Psoas muscle (tissue), 8 donors: ENCODE data around the gene PPP2R1B. TPM values are rescaled to one million over a fixed set of nuclear protein-coding genes. Genes with fewer than 3 reads are reported as not detected.

Experiments
- ATAC-seq, 4 donors: fragments of 200-7000 bp; cut with Tn5 transposase; one replicate each; pipeline ENCODE4 v1.9.1; 2020; ENCODE audit warnings: moderate library complexity in 3 of 4, mild to moderate bottlenecking in 2 of 4
- DNase-seq, 2 donors: peaks; one replicate each; pipeline ENCODE4 v3.0.0-alpha.2; 2020
- H3K27ac ChIP-seq: fragments of 200-600 bp; one replicate; pipeline ENCODE4 v1.8.0; 2022
- H3K27me3 ChIP-seq, 3 donors: fragments of 200-600 bp in 1 of 3; one replicate each; pipeline versions ENCODE4 v1.6.1 to v1.8.0; 2013 to 2022; ENCODE audit warnings: low read length in 2 of 3, mild to moderate bottlenecking in 2 of 3, moderate library complexity in 1 of 3; ENCODE audit not compliant: insufficient read depth in 3 of 3
- H3K36me3 ChIP-seq, 2 donors: fragments of 200-600 bp in 1 of 2; one replicate each; pipeline versions ENCODE4 v1.6.1 to v1.8.0; 2013 to 2022; ENCODE audit warnings: low read depth in 1 of 2, mild to moderate bottlenecking in 1 of 2, moderate library complexity in 1 of 2; ENCODE audit not compliant: insufficient read depth in 1 of 2
- H3K4me1 ChIP-seq: fragments of 200-600 bp; one replicate; pipeline ENCODE4 v1.8.0; 2022
- H3K4me3 ChIP-seq: fragments of 200-600 bp; one replicate; pipeline ENCODE4 v1.8.0; 2022; ENCODE audit warnings: mild to moderate bottlenecking
- H3K9me3 ChIP-seq: fragments of 200-600 bp; one replicate; pipeline ENCODE4 v1.8.0; 2022
- WGBS, 3 donors: extraction: QIAGEN DNeasy Blood & Tissue Kit; methylation state at CpG; one replicate each; pipeline versions ENCODE4 v1.1.6 to v1.1.7; 2013; 5-methylcytosine and 5-hydroxymethylcytosine counted together
- intact Hi-C, 2 donors: fragments of 100-400 bp; cut with DNase I; formaldehyde crosslinking; loops; one replicate each; pipeline versions ENCODE4 v1.11.0 to v1.14.2; 2022
- polyA plus RNA-seq, 3 donors: library from polyadenylated mRNA; stranded (reverse); fragments of 200-250 nt; gene quantifications; one replicate each; pipeline ENCODE4 v1.2.3, GENCODE V29; 2013
- total RNA-seq, 4 donors: library from RNA; stranded (reverse); fragmentation: NEBNext Ultra II Directional in 2 of 4; extraction: Animal tissue kit (Norgen Biotek cat#: 25700) in 2 of 4; gene quantifications; one replicate each; pipeline versions ENCODE4 v1.2.1 to v1.2.4, GENCODE V29; 2021 to 2023
- TF ChIP-seq, protein P1 (sequence below): fragments of 200-600 bp; IDR thresholded peaks from one replicate; pipeline ENCODE4 v1.8.0; 2022; ENCODE audit warnings: antibody characterized with exemption
- donor health status: healthy with polysubstance abuse.
- donor health status: DM: no; HTN: no; CAD: no; lungs with moderate emphysema.
- donor health status: Bipolar disorder and iron deficiency.
- donor health status: healthy.
- donor health status: DM: yes; HTN: yes; CAD: no.
- donor health status: DM: no; HTN: no; CAD: no.
- donor health status: DM: no; HTN: no; CAD: no.
- donor health status: DM: yes; HTN: yes; CAD: no.

PPP2R1B gene
- total and polyA plus RNA-seq, 7 donors = 6.6 to 18.8 (median 10.7) TPM

- Histone ChIP-seq H3K27ac (peak overlapping the region; percentile 47), H3K36me3 (peaks cover 0 to 39% of the 10 kb centered on the region in 2 donors), H3K4me3 (no peak overlapping the region), H3K9me3 (no peaks in the 10 kb centered on the region), H3K4me1 (peaks cover 16% of the 10 kb centered on the region), H3K27me3 (no peaks in the 10 kb centered on the region)
- DNase-seq = no peak
- TF ChIP-seq, protein P1, sequence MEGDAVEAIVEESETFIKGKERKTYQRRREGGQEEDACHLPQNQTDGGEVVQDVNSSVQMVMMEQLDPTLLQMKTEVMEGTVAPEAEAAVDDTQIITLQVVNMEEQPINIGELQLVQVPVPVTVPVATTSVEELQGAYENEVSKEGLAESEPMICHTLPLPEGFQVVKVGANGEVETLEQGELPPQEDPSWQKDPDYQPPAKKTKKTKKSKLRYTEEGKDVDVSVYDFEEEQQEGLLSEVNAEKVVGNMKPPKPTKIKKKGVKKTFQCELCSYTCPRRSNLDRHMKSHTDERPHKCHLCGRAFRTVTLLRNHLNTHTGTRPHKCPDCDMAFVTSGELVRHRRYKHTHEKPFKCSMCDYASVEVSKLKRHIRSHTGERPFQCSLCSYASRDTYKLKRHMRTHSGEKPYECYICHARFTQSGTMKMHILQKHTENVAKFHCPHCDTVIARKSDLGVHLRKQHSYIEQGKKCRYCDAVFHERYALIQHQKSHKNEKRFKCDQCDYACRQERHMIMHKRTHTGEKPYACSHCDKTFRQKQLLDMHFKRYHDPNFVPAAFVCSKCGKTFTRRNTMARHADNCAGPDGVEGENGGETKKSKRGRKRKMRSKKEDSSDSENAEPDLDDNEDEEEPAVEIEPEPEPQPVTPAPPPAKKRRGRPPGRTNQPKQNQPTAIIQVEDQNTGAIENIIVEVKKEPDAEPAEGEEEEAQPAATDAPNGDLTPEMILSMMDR = no peak
- ATAC-seq = peak; percentile 78 to 85 (median 81)
- intact Hi-C loops = no loop called here
- 76 to 88% (median 77%) methylated on average over 2 of the region's 2 CpGs for WGBS, 3 donors
Measured at GRCh38 chr11:111801135-111801534, 34.9 kb upstream of the PPP2R1B start.

DNA sequence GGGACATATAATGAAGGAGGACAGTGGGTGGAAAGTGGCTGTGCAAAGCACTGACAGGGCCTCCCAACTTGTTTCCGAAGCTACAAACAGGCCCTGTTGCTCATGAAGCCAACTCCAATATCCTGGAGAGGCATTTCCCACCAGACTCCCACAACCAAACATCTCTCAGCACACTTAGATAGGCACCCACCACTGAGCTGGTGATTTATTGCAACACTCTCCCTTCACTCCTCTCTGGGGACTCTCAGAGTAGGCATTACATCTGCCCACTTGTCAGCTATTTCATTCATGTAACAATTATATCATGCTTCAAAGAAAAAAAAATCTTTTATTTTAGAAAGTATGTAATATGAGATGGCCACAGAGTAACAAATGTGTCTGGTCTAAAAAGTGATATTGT, 32.1 kb upstream of the PPP2R1B start:
- Histone ChIP-seq H3K4me1 (peaks cover 24% of the 10 kb centered on the region), H3K4me3 (no peak overlapping the region), H3K27ac (no peak overlapping the region), H3K9me3 (no peaks in the 10 kb centered on the region), H3K36me3 (peaks cover 0 to 13% of the 10 kb centered on the region in 2 donors), H3K27me3 (no peaks in the 10 kb centered on the region)
- intact Hi-C loops = no loop called here
- no peak for ATAC-seq
- DNase-seq = no peak
- WGBS, 3 donors = 95 to 100% (median 100%) methylated on average over 1 of the region's 1 CpG
- TF ChIP-seq, protein P1 = no peak

- ATAC-seq = no peak
- no peak for DNase-seq
- no peaks in the 10 kb centered on the region for H3K9me3 ChIP-seq
- peaks cover 0 to 2% of the 10 kb centered on the region in 2 donors for H3K36me3 ChIP-seq
- WGBS, 3 donors = 93 to 98% (median 98%) methylated on average over 2 of the region's 2 CpGs
- intact Hi-C loops = no loop called here
- H3K4me3 ChIP-seq = no peak overlapping the region
- H3K27me3 ChIP-seq = no peaks in the 10 kb centered on the region
- no peak overlapping the region for H3K27ac ChIP-seq
- H3K4me1 ChIP-seq = peaks cover 21% of the 10 kb centered on the region
- TF ChIP-seq, protein P1 = no peak
Measured at GRCh38 chr11:111797145-111797581, 31.0 kb upstream of the PPP2R1B start.

DNA sequence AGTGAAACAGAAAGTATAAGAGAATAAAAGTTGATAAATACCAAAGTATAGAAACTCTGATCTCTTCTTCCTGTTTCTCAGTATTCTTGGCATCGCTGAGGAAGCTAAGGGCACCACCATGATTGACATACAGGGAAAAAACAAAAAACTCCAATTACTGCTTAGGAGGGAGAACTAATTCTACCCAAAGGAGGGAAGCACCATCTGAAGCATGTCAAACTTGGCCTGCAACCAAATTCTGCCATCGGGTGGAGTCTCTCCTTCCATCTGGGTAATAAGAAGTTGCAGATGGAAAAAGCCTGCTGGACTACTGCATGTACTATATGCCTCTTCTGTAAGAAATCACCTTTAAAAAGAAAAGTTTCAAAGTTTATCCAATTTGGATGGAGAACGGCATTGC, 30.5 kb upstream of the PPP2R1B start:
- TF ChIP-seq, protein P1 = no peak
- ATAC-seq (no peak), DNase-seq (no peak)
- no peaks in the 10 kb centered on the region for H3K27me3 ChIP-seq
- 64 to 70% (median 66%) methylated on average over 3 of the region's 3 CpGs for WGBS, 3 donors
- H3K4me3 ChIP-seq = no peak overlapping the region
- H3K9me3 ChIP-seq = no peaks in the 10 kb centered on the region
- peaks cover 20% of the 10 kb centered on the region for H3K4me1 ChIP-seq
- H3K27ac ChIP-seq = no peak overlapping the region
- no peaks in the 10 kb centered on the region for H3K36me3 ChIP-seq
- intact Hi-C loops = no loop called here

GRCh38 chr11:111795334-111795985, 29.3 kb upstream of the PPP2R1B start:
- H3K4me1 ChIP-seq = peaks cover 10% of the 10 kb centered on the region
- TF ChIP-seq, protein P1 = no peak
- no peaks in the 10 kb centered on the region for H3K36me3 ChIP-seq
- no peak overlapping the region for H3K27ac ChIP-seq
- H3K9me3 ChIP-seq = no peaks in the 10 kb centered on the region
- no peak for DNase-seq
- intact Hi-C loops = no loop called here
- H3K27me3 ChIP-seq = no peaks in the 10 kb centered on the region
- no peak for ATAC-seq
- WGBS, 3 donors = 88 to 95% (median 93%) methylated on average over 7 of the region's 7 CpGs
- H3K4me3 ChIP-seq = no peak overlapping the region
